Islet precursor cell (in vitro differentiated cells): ENCODE measurements around the gene TMEM223.
"Not testable (repeated sequence)": the region's sequence is repeated elsewhere in the genome, so short reads cannot be mapped to it uniquely, and the experiment has no call there.

ENCODE experiments used
- DNase-seq: peaks from one replicate; pipeline ENCODE4 v3.0.0-alpha.2; 2018

TMEM223 gene

GRCh38 chr11:62752177-62752785, 39.5 kb downstream of the TMEM223 start:
- no peak for DNase-seq

GRCh38 chr11:62749931-62750330, 41.9 kb downstream of the TMEM223 start:
- DNase-seq = not testable (repeated sequence)

- DNase-seq = peak; percentile 57
Measured at GRCh38 chr11:62747475-62748160, 44.2 kb downstream of the TMEM223 start.
